Natural killer cell (primary cell): ENCODE results near the gene ATP2C2. TPM values are rescaled to one million over a fixed set of nuclear protein-coding genes. Genes with fewer than 3 reads are reported as not detected.
"Not testable (repeated sequence)": the region's sequence is repeated elsewhere in the genome, so short reads cannot be mapped to it uniquely, and the experiment has no call there.

Source experiments
- ATAC-seq, 3 donors: fragments of 150-1000 bp in 2 of 3; fragments of 200-7000 bp in 1 of 3; cut with Tn5 transposase; 1 replicate in 1 of 3; 2 replicates in 2 of 3; pipeline ENCODE4 v1.10.0; 2021; ENCODE audit warnings: mild to moderate bottlenecking in 2 of 3, moderate library complexity in 2 of 3
- DNase-seq, 2 donors: peaks; one replicate each; pipeline versions ENCODE4 v3.0.0 to v3.0.0-alpha.2; 2013 to 2021; ENCODE audit warnings: mixed read lengths in 1 of 2
- H3K27ac ChIP-seq: one replicate; pipeline ENCODE4 v1.5.1; 2013; ENCODE audit warnings: mild to moderate bottlenecking, low read length
- H3K27me3 ChIP-seq: one replicate; pipeline ENCODE4 v1.6.1; 2013; ENCODE audit warnings: low read length; ENCODE audit not compliant: control insufficient read depth, insufficient read depth
- H3K36me3 ChIP-seq: one replicate; pipeline ENCODE4 v1.6.1; 2013; ENCODE audit warnings: low read length; ENCODE audit not compliant: control insufficient read depth, insufficient read depth
- H3K4me1 ChIP-seq: one replicate; pipeline ENCODE4 v1.6.1; 2013; ENCODE audit warnings: low read length; ENCODE audit not compliant: control insufficient read depth, insufficient read depth
- H3K4me3 ChIP-seq: one replicate; pipeline ENCODE4 v1.5.1; 2013; ENCODE audit warnings: low read length
- H3K9me3 ChIP-seq: one replicate; pipeline ENCODE4 v1.6.1; 2013; ENCODE audit warnings: low read length; ENCODE audit not compliant: control insufficient read depth, insufficient read depth
- H3K27ac Mint-ChIP-seq, 2 donors: one replicate each; pipeline ENCODE4 v1.8.0; 2022; ENCODE audit warnings: mild to moderate bottlenecking in 2 of 2, mixed read lengths in 2 of 2, moderate library complexity in 1 of 2
- H3K27me3 Mint-ChIP-seq, 2 donors: one replicate each; pipeline ENCODE4 v1.8.0; 2022; ENCODE audit warnings: low read depth in 2 of 2, mixed read lengths in 2 of 2
- H3K36me3 Mint-ChIP-seq: one replicate; pipeline ENCODE4 v1.8.0; 2022; ENCODE audit warnings: mixed read lengths
- H3K4me1 Mint-ChIP-seq, 2 donors: one replicate each; pipeline ENCODE4 v1.8.0; 2022; ENCODE audit warnings: mixed read lengths in 2 of 2
- H3K4me3 Mint-ChIP-seq: one replicate; pipeline ENCODE4 v1.8.0; 2022; ENCODE audit warnings: mild to moderate bottlenecking, moderate library complexity, mixed read lengths
- H3K9me3 Mint-ChIP-seq, 2 donors: one replicate each; pipeline ENCODE4 v1.8.0; 2022; ENCODE audit warnings: mixed read lengths in 2 of 2
- CTCF ChIP-seq: fragments of 200-600 bp; IDR thresholded peaks from one replicate; pipeline ENCODE4 v1.8.0; 2022; ENCODE audit warnings: antibody characterized with exemption
- WGBS: methylation state at CpG from one replicate; pipeline ENCODE4 v1.1.7; 2013; ENCODE audit warnings: missing lambda C conversion rate; ENCODE audit not compliant: insufficient coverage; 5-methylcytosine and 5-hydroxymethylcytosine counted together
- intact Hi-C: fragments of 100-400 bp; cut with micrococcal nuclease; formaldehyde crosslinking; loops from one replicate; pipeline ENCODE4 v1.14.2; 2022
- total RNA-seq, 4 donors: library from RNA; stranded (reverse); fragments of 120-200 nt in 1 of 4; gene quantifications; one replicate each; pipeline versions ENCODE4 v1.2.3 to v1.2.4, GENCODE V29; 2013 to 2022

Gene ATP2C2
- total RNA-seq, 3 donors from 2014 or later (not counting 1 experiment from before 2014, with no cell fraction given): not detected

- no peak for DNase-seq
- no peak overlapping the region for H3K27ac Mint-ChIP-seq
- no peaks in the 10 kb centered on the region for H3K27me3 ChIP-seq
- no peak overlapping the region for H3K4me3 Mint-ChIP-seq
- no peaks in the 10 kb centered on the region for H3K36me3 ChIP-seq
- no peaks in the 10 kb centered on the region for H3K4me1 Mint-ChIP-seq
- WGBS: 90% methylated on average over 10 of the region's 11 CpGs
- no peaks in the 10 kb centered on the region for H3K9me3 ChIP-seq
- intact Hi-C loops: no loop called here
- H3K27ac ChIP-seq: no peak overlapping the region
- TF ChIP-seq CTCF: no peak
- H3K4me3 ChIP-seq: no peak overlapping the region
- no peaks in the 10 kb centered on the region for H3K36me3 Mint-ChIP-seq
- H3K27me3 Mint-ChIP-seq: no peaks in the 10 kb centered on the region
- no peaks in the 10 kb centered on the region for H3K9me3 Mint-ChIP-seq
- H3K4me1 ChIP-seq: no peaks in the 10 kb centered on the region
- ATAC-seq: no peak
Measured at GRCh38 chr16:84450176-84450865, 82.0 kb downstream of the ATP2C2 start.

GRCh38 chr16:84451010-84451676 lies 82.8 kb downstream of the ATP2C2 start:
- H3K4me1 Mint-ChIP-seq, H3K27ac Mint-ChIP-seq, H3K36me3 ChIP-seq, H3K27me3 Mint-ChIP-seq, H3K36me3 Mint-ChIP-seq, H3K4me3 ChIP-seq, DNase-seq, H3K27ac ChIP-seq, H3K4me1 ChIP-seq, intact Hi-C loops, H3K9me3 ChIP-seq, ATAC-seq, H3K9me3 Mint-ChIP-seq, H3K4me3 Mint-ChIP-seq, H3K27me3 ChIP-seq: not testable (repeated sequence)
- WGBS: 85% methylated on average over 9 of the region's 9 CpGs

GRCh38 chr16:84451781-84452180 lies 83.4 kb downstream of the ATP2C2 start:
- no peak for TF ChIP-seq CTCF
- H3K36me3 ChIP-seq: no peaks in the 10 kb centered on the region
- intact Hi-C loops: no loop called here
- Mint-ChIP-seq H3K4me1 (no peaks in the 10 kb centered on the region), H3K27ac (no peak overlapping the region), H3K36me3 (no peaks in the 10 kb centered on the region), H3K27me3 (no peaks in the 10 kb centered on the region), H3K9me3 (no peaks in the 10 kb centered on the region), H3K4me3 (no peak overlapping the region)
- H3K4me1 ChIP-seq: no peaks in the 10 kb centered on the region
- WGBS: 84% methylated on average over 17 of the region's 17 CpGs
- no peak overlapping the region for H3K27ac ChIP-seq
- H3K27me3 ChIP-seq: no peaks in the 10 kb centered on the region
- no peak overlapping the region for H3K4me3 ChIP-seq
- DNase-seq (no peak), ATAC-seq (no peak)
- no peaks in the 10 kb centered on the region for H3K9me3 ChIP-seq

- intact Hi-C loops: no loop called here
- 88% methylated on average over 34 of the region's 34 CpGs for WGBS
Measured at GRCh38 chr16:84453061-84453752, 84.9 kb downstream of the ATP2C2 start.

More at GRCh38 chr16:84453061-84453752, 84.9 kb downstream of the ATP2C2 start:
- DNase-seq (no peak), ATAC-seq (no peak)
- Histone ChIP-seq H3K36me3 (no peaks in the 10 kb centered on the region), H3K27me3 (no peaks in the 10 kb centered on the region), H3K9me3 (no peaks in the 10 kb centered on the region), H3K27ac (no peak overlapping the region), H3K4me3 (no peak overlapping the region), H3K4me1 (no peaks in the 10 kb centered on the region)
- TF ChIP-seq CTCF: no peak
- H3K4me3 Mint-ChIP-seq: no peak overlapping the region
- H3K4me1 Mint-ChIP-seq: no peaks in the 10 kb centered on the region
- no peak overlapping the region for H3K27ac Mint-ChIP-seq
- no peaks in the 10 kb centered on the region for H3K27me3 Mint-ChIP-seq
- no peaks in the 10 kb centered on the region for H3K36me3 Mint-ChIP-seq
- H3K9me3 Mint-ChIP-seq: no peaks in the 10 kb centered on the region
